ENCODE measurements around the gene ZNF526.

Gene ZNF526

DNA sequence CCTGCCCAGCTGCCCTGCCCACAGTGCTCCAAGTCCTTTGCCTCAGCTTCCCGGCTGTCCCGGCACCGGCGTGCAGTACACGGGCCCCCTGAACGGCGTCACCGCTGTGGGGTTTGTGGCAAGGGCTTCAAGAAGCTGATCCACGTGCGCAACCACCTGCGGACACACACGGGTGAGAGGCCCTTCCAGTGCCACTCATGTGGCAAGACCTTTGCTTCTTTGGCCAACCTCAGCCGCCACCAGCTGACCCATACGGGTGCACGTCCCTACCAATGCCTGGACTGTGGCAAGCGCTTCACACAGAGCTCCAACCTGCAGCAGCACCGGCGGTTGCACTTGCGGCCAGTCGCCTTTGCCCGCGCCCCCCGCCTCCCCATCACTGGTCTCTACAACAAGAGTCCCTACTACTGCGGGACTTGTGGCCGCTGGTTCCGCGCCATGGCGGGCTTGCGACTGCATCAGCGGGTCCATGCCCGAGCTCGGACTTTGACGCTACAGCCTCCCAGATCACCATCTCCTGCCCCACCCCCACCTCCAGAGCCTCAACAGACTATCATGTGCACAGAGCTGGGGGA, 5.7 kb downstream of the ZNF526 start:
- no peaks in the 10 kb centered on the region for H3K4me1 ChIP-seq (ENCODE audit: insufficient read depth, low read length)
- H3K9me3 ChIP-seq (ENCODE audit: control insufficient read depth, insufficient read depth, low read length) = no peaks in the 10 kb centered on the region
- H3K9ac ChIP-seq (ENCODE audit: low read depth, low read length) = no peak overlapping the region
- peaks cover 16% of the 10 kb centered on the region for H3K36me3 ChIP-seq (ENCODE audit: insufficient read depth, low read length)

DNA sequence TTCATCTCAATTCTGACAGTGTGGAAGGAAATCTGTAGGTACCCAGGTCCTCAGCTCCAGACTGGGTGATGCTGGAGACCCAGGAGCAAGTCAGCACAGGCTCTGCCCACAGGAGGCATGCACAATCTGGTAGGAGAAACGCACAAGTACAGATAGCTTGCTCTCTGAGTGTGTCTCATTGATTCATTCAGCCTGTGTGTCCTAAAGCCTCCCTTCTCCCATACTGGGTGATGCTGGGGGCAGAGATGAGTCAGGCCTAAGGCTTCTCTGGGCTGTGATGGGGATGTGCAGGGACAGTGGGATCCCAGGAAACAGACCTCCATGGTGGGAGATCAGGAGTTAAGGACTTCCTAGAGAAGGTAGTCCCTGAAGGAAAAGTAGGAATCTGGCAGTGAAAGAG, 6.8 kb downstream of the ZNF526 start:
- Histone ChIP-seq H3K9ac (ENCODE audit: low read depth, low read length) (no peak overlapping the region), H3K4me1 (ENCODE audit: insufficient read depth, low read length) (no peaks in the 10 kb centered on the region), H3K36me3 (ENCODE audit: insufficient read depth, low read length) (peaks cover 19% of the 10 kb centered on the region), H3K9me3 (ENCODE audit: control insufficient read depth, insufficient read depth, low read length) (no peaks in the 10 kb centered on the region)

DNA sequence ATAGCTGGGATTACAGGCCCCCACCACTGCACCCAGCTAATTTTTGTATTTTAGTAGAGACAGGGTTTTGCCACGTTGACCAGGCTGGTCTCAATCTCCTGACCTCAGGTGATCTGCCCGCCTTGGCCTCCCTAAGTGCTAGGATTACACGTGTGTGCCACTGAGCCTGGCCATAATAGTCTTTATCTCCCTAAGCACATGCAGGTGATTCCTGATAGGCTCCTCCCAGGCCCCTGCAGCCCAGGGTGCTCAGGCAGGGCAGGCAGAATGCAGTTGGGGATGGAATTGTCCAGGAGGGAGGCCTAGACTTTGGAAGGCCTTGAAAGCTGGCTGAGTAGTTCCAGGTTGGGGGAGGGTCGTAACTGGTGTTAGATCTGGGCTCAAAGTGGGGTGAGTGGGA, 8.5 kb downstream of the ZNF526 start:
- H3K4me1 ChIP-seq (ENCODE audit: insufficient read depth, low read length) = no peaks in the 10 kb centered on the region
- no peaks in the 10 kb centered on the region for H3K9me3 ChIP-seq (ENCODE audit: control insufficient read depth, insufficient read depth, low read length)
- peaks cover 20% of the 10 kb centered on the region for H3K36me3 ChIP-seq (ENCODE audit: insufficient read depth, low read length)
- no peak overlapping the region for H3K9ac ChIP-seq (ENCODE audit: low read depth, low read length)

DNA sequence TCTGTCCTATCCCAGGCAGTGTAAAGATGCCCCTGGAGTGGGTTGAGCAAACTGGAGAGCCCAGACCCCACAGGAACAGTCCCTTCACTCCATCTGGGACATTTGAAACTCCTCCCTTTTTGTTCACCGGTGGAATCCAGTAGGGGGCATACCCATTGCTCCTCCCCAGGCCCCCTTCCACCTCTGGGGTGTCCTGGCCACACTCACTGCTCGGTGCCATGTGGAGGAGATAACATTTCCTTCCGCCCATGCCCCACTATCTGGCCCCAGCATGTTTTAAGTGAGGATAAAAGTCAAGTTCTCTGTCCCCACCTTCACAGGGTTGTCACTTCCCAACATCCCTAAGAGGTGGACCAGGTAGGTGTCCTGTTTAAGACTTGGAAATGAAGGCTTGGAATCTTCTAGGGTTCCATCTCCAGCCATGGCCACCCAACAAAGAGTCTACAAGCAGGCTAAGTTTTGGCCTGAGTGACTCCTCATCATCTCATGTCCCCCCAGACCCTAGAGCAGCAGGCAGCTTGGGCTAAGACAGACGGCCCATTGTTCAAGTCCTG, 9.3 kb downstream of the ZNF526 start:
- Histone ChIP-seq H3K36me3 (ENCODE audit: insufficient read depth, low read length) (peaks cover 22% of the 10 kb centered on the region), H3K9ac (ENCODE audit: low read depth, low read length) (no peak overlapping the region), H3K4me1 (ENCODE audit: insufficient read depth, low read length) (no peaks in the 10 kb centered on the region), H3K9me3 (ENCODE audit: control insufficient read depth, insufficient read depth, low read length) (no peaks in the 10 kb centered on the region)

DNA sequence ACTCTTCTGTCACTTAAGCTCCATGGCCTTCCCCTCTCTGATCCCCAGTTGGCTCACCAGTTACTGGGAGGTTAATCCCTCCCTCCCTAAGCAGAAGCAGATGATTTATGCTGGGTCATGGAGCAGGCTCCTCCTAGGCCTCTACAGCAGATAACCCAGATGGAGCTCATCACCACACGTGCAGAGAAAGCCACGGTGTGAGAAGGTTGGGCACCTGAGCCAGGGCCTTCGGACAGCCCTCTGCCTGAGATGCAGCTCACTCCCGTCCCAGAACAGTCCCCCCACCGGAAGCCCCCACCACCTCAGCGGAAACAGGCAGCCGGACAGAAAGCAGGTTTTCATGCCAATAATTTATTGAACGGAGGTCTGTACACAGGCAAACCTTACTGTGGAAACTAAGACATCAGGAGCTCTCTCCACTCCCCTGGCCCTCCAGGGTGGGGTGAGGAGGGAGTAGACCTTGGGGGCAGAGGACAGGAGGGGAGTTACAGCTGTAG, 9.8 kb downstream of the ZNF526 start:
- H3K9ac ChIP-seq (ENCODE audit: low read depth, low read length) = no peak overlapping the region
- H3K4me1 ChIP-seq (ENCODE audit: insufficient read depth, low read length) = no peaks in the 10 kb centered on the region
- peaks cover 21% of the 10 kb centered on the region for H3K36me3 ChIP-seq (ENCODE audit: insufficient read depth, low read length)
- no peaks in the 10 kb centered on the region for H3K9me3 ChIP-seq (ENCODE audit: control insufficient read depth, insufficient read depth, low read length)

DNA sequence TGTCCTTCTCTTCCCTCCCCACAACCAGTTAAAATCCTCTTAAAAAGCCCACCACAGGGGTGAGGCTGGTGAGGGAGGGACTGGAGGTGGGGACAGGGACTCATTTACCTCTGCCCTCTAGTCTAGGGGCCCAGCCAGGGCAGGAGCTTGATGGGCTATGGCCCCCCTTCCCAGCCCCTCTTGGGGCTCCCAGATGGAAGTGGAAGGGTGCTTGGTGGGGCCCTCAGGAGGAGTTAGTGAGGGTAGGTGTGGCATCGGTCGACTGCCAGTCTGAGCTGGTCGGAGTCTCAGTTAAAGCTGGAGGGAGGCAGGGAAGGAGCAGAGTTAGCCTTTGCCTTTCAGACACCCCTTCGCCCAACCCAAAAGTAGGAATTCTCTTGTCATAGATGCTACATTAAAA, 10.5 kb downstream of the ZNF526 start:
- H3K9me3 ChIP-seq (ENCODE audit: control insufficient read depth, insufficient read depth, low read length) = no peaks in the 10 kb centered on the region
- H3K36me3 ChIP-seq (ENCODE audit: insufficient read depth, low read length) = peaks cover 25% of the 10 kb centered on the region
- H3K4me1 ChIP-seq (ENCODE audit: insufficient read depth, low read length) = no peaks in the 10 kb centered on the region
- no peak overlapping the region for H3K9ac ChIP-seq (ENCODE audit: low read depth, low read length)

DNA sequence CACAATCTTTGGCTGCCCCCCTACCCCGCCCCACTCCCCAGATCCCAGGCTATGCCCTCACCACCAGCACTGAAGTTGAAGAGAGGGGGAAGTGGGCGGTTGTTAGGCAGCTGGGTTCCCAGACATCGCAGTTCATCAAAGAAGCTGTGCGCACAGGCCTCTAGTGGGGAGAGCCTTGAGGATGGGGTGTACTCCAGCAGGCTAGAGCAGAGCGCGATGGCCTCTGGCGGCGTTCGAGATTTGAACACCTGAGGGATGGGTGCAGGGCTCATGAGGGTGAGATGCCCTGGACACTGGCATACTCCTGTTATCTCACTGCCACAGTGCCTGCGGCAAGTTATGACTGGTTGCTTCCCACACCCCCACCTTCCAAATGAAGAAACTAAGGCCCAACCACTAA, 12.3 kb downstream of the ZNF526 start:
- Histone ChIP-seq H3K9me3 (ENCODE audit: control insufficient read depth, insufficient read depth, low read length) (no peaks in the 10 kb centered on the region), H3K36me3 (ENCODE audit: insufficient read depth, low read length) (peaks cover 20% of the 10 kb centered on the region), H3K4me1 (ENCODE audit: insufficient read depth, low read length) (no peaks in the 10 kb centered on the region), H3K9ac (ENCODE audit: low read depth, low read length) (no peak overlapping the region)

DNA sequence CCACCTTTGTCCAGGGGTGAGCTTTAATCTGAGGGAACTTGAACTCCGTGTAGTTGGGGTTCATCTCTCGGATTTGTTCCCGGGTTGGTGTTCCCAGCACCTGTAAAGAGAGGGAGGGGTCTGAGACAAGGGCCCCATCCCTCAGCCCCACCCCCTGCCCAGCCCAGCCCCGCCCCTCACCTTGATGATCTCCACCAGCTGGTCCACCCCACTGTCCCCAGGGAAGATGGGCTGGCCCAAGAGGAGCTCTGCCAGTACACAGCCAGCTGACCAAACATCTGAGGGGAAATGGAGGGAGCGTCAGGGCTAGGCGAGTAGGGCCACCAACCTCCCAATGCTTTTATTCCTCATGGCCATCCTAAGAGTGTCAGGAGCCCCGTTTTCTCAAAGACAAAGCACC, 13.0 kb downstream of the ZNF526 start:
- H3K9ac ChIP-seq (ENCODE audit: low read depth, low read length) = no peak overlapping the region
- no peaks in the 10 kb centered on the region for H3K9me3 ChIP-seq (ENCODE audit: control insufficient read depth, insufficient read depth, low read length)
- H3K36me3 ChIP-seq (ENCODE audit: insufficient read depth, low read length) = peaks cover 20% of the 10 kb centered on the region
- no peaks in the 10 kb centered on the region for H3K4me1 ChIP-seq (ENCODE audit: insufficient read depth, low read length)

DNA sequence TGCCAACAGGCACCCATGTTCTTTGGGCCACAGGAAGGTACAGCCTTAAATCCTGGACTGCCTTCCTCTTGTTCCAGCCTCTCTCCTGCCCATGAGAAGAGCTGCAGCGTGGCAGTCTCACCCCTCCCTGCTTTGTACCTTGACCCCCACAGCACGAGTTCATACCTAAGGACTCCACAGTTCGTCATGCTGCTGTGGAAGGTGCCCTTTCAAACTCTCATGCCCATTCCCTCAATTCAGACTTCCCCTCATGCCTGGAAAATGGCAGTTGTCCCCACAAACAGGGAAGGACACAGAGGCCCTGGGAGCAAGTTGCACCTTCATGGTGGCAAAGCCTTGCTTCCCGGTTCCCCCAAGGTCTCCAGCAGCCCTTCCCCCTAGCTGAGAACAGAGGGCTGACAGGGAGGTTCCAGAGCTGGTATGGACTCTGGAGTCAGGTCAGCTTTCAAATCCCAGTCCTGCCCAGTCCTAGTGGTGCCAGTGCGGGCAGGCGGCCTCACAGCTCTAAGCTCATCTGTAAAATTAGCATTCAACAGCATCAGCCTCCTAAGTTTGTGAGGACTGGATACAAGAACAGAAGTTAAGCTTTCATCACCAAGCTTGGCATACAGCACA, 13.7 kb downstream of the ZNF526 start:
- no peak overlapping the region for H3K9ac ChIP-seq (ENCODE audit: low read depth, low read length)
- no peaks in the 10 kb centered on the region for H3K4me1 ChIP-seq (ENCODE audit: insufficient read depth, low read length)
- H3K9me3 ChIP-seq (ENCODE audit: control insufficient read depth, insufficient read depth, low read length) = no peaks in the 10 kb centered on the region
- H3K36me3 ChIP-seq (ENCODE audit: insufficient read depth, low read length) = peaks cover 20% of the 10 kb centered on the region

DNA sequence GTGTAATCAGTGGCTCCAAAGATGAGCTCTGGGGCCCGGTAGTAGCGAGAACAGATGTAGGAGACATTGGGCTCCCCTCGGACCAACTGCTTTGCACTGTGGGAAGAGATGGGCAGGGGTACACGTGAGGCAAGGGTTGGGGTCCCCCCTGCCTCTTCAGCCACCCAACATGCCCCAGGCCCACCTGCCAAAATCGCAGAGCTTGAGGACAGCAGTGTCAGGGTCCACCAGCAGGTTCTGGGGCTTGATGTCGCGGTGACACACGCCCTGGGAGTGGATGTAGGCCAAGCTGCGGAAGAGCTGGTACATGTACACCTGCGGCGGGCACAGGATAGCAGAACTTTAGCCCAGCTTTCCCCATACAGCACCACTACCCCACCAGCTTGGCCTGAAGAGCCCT, 14.3 kb downstream of the ZNF526 start:
- H3K9me3 ChIP-seq (ENCODE audit: control insufficient read depth, insufficient read depth, low read length) = no peaks in the 10 kb centered on the region
- H3K9ac ChIP-seq (ENCODE audit: low read depth, low read length) = no peak overlapping the region
- peaks cover 20% of the 10 kb centered on the region for H3K36me3 ChIP-seq (ENCODE audit: insufficient read depth, low read length)
- H3K4me1 ChIP-seq (ENCODE audit: insufficient read depth, low read length) = no peaks in the 10 kb centered on the region

DNA sequence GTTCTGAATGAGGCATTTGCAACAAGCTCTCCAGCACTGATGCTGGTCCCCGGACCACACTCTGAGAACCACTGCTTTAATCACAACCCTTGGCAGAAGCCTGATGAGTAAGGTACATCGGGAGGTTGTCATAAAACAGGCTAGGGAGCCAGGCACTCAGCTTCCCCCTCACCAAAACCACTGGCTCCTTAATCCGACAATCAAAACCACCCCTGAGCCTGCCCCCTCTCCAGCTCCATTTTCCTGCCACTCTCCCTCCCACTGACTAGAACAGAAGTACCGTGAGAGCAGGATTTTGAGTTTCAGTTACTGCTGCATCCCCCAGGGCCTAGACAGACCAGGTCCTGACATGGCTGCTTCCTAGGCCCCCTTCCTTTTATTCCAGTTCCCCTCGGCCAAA, 15.1 kb downstream of the ZNF526 start:
- Histone ChIP-seq H3K9ac (ENCODE audit: low read depth, low read length) (no peak overlapping the region), H3K36me3 (ENCODE audit: insufficient read depth, low read length) (peaks cover 20% of the 10 kb centered on the region), H3K4me1 (ENCODE audit: insufficient read depth, low read length) (no peaks in the 10 kb centered on the region), H3K9me3 (ENCODE audit: control insufficient read depth, insufficient read depth, low read length) (no peaks in the 10 kb centered on the region)

DNA sequence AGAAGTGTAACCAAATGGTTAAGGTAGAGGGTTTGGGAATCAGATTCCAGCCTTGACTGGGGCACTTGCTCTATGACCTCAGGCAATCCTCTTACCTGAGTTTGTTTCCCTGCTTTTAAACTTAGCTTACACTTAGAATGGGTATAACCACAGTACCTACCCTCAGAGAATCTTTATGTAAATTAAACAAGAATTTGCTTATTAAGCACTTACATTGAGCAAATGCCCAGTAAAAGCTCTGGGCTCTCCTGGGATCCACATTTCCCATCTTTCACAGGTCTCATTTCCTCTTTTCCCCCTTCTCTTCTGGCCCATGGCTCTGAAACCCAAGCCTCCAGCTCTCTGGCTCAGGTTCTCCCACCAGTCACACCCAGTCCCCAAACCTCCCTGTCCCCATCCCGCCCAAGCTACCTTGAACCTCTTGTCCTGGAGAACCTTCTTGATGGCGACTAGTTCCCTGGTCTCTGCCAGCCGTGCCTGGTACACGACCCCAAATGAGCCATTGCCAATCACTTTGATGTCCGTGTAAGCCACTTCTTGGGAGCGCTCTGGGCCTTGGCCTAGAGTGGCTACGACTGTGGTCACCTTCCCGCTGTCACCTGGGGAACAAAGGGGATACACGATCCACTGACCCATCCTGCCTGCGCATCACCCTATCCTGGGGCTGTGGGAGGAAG, 19.6 kb downstream of the ZNF526 start:
- no peaks in the 10 kb centered on the region; the same call in 1 of the 2 replicates for H3K4me1 ChIP-seq (ENCODE audit: insufficient read depth, low read length)
- H3K9ac ChIP-seq (ENCODE audit: low read depth, low read length) = no peak overlapping the region
- H3K36me3 ChIP-seq (ENCODE audit: insufficient read depth, low read length) = peaks cover 11% of the 10 kb centered on the region; the same call in 1 of the 2 replicates

DNA sequence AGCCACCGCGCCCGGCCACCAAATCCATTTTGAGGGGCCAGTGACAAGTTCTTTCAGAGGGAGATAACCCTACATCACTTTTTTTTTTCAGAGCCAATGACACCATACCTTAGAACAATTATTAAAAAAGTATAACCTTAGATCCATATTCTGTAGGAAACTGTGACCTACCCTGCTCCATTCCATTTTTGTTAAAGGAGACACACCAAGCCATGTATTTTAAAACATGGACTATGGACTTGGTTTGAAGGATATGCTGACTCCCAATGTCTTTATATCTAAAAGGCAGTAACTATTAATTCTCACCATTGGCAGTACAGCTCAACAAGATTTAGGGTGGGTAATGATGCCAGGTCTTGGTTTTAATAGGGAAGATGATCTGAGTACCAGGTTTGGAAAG, 21.2 kb downstream of the ZNF526 start:
- H3K4me1 ChIP-seq (ENCODE audit: insufficient read depth, low read length) = peaks cover under 1% of the 10 kb centered on the region; the same call in 1 of the 2 replicates
- H3K9me3 ChIP-seq (ENCODE audit: control insufficient read depth, insufficient read depth, low read length) = no peaks in the 10 kb centered on the region
- H3K9ac ChIP-seq (ENCODE audit: low read depth, low read length) = peak overlapping the region; percentile 74; the same call in 1 of the 2 replicates
- peaks cover 4% of the 10 kb centered on the region; the same call in 1 of the 2 replicates for H3K36me3 ChIP-seq (ENCODE audit: insufficient read depth, low read length)

More for the DNA sequence above, 19.6 kb downstream of the ZNF526 start:
- no peaks in the 10 kb centered on the region for H3K9me3 ChIP-seq (ENCODE audit: control insufficient read depth, insufficient read depth, low read length)

DNA sequence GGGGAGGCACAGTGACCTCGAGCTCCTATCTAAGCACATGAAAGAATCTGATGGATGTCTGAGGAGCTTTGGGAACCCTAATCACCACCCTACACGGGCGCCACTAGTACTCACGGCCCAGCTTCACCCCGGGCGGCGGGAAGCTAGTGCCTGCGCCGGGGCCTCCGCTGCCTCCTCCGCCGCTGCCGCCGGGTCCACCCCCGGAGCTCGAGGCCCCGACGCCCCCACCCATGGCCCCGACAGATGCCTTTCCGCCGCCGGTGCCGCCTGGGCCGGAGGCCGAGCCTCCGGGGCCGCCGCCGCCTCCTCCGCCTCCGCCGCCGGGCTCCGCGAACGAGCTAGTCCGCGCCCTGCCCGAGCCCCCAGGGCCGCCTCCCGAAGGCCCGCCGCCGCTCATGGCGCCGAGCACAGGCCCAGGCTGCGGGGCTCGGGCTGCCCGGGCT, 22.0 kb downstream of the ZNF526 start:
- peaks cover 9% of the 10 kb centered on the region; the same call in 1 of the 2 replicates for H3K4me1 ChIP-seq (ENCODE audit: insufficient read depth, low read length)
- no peaks in the 10 kb centered on the region for H3K36me3 ChIP-seq (ENCODE audit: insufficient read depth, low read length)
- peak overlapping the region; percentile 74 for H3K9ac ChIP-seq (ENCODE audit: low read depth, low read length)
- H3K9me3 ChIP-seq (ENCODE audit: control insufficient read depth, insufficient read depth, low read length) = no peaks in the 10 kb centered on the region

Measured in ES-I3 (cell line).